CD14-positive monocyte (primary cell): ENCODE measurements around the gene DNAH14. TPM values are rescaled to one million over a fixed set of nuclear protein-coding genes. Genes with fewer than 3 reads are reported as not detected.
"Not testable (repeated sequence)": the region's sequence is repeated elsewhere in the genome, so short reads cannot be mapped to it uniquely, and the experiment has no call there.

Experiments used
- DNase-seq, 3 donors: peaks; one replicate each; pipeline ENCODE4 v3.0.0-alpha.2; 2011 to 2022
- H2AFZ ChIP-seq: 2 replicates; pipeline ENCODE4 v1.6.0; 2012; ENCODE audit warnings: mild to moderate bottlenecking, low read depth, low read length, inconsistent platforms; ENCODE audit not compliant: insufficient read depth, poor library complexity, severe bottlenecking
- H3K27ac ChIP-seq, 2 donors: 1 replicate in 1 of 2; 2 replicates in 1 of 2; pipeline ENCODE4 v1.5.1; 2012 to 2013; ENCODE audit warnings: low read length in 2 of 2, control low read depth in 1 of 2, inconsistent platforms in 1 of 2, low read depth in 1 of 2, mild to moderate bottlenecking in 1 of 2
- H3K27me3 ChIP-seq, 2 donors: one replicate each; pipeline versions ENCODE4 v1.6.0 to v1.6.1; 2011 to 2013; ENCODE audit warnings: low read length in 2 of 2; ENCODE audit not compliant: control insufficient read depth in 2 of 2, insufficient read depth in 2 of 2
- H3K36me3 ChIP-seq, 2 donors: replicated peaks in 1 of 2; 1 replicate in 1 of 2; 2 replicates in 1 of 2; pipeline versions ENCODE4 v1.5.1 to v1.6.1; 2012 to 2013; ENCODE audit warnings: low read length in 2 of 2, control low read depth in 1 of 2, inconsistent platforms in 1 of 2, mild to moderate bottlenecking in 1 of 2; ENCODE audit not compliant: insufficient read depth in 2 of 2, control insufficient read depth in 1 of 2
- H3K4me1 ChIP-seq, 2 donors: 1 replicate in 1 of 2; 2 replicates in 1 of 2; pipeline versions ENCODE4 v1.5.1 to v1.6.1; 2012 to 2013; ENCODE audit warnings: low read length in 2 of 2, control low read depth in 1 of 2, inconsistent platforms in 1 of 2, mild to moderate bottlenecking in 1 of 2, moderate library complexity in 1 of 2; ENCODE audit not compliant: insufficient read depth in 2 of 2, control insufficient read depth in 1 of 2
- H3K4me2 ChIP-seq: replicated peaks from 2 replicates; pipeline ENCODE3; 2012; ENCODE audit warnings: low read length, moderate library complexity, mild to moderate bottlenecking; ENCODE audit not compliant: poor library complexity, severe bottlenecking; ENCODE audit errors: extremely low read depth
- H3K4me3 ChIP-seq, 3 experiments: fragments of 200-600 bp in 1 of 3; sonication (generic) in 1 of 3; replicated peaks in 1 of 3; 1 replicate in 2 of 3; 2 replicates in 1 of 3; pipeline ENCODE4 v1.5.1; 2011 to 2013; ENCODE audit warnings: low read length in 3 of 3, mild to moderate bottlenecking in 3 of 3, control low read depth in 2 of 3, low read depth in 2 of 3, inconsistent platforms in 1 of 3, moderate library complexity in 1 of 3
- H3K79me2 ChIP-seq: 2 replicates; pipeline ENCODE4 v1.6.0; 2012; ENCODE audit warnings: mild to moderate bottlenecking, control low read depth, inconsistent platforms, low read length, moderate library complexity; ENCODE audit not compliant: insufficient read depth
- H3K9ac ChIP-seq: 2 replicates; pipeline ENCODE4 v1.6.0; 2017; ENCODE audit warnings: low read length, mild to moderate bottlenecking; ENCODE audit not compliant: insufficient read depth, poor library complexity, severe bottlenecking
- H3K9me3 ChIP-seq, 2 donors: replicated peaks in 1 of 2; 1 replicate in 1 of 2; 2 replicates in 1 of 2; pipeline versions ENCODE4 v1.5.1 to v1.6.1; 2012 to 2013; ENCODE audit warnings: low read length in 2 of 2, control low read depth in 1 of 2; ENCODE audit not compliant: control insufficient read depth in 1 of 2, insufficient read depth in 1 of 2
- H4K20me1 ChIP-seq: 2 replicates; pipeline ENCODE4 v1.6.0; 2012; ENCODE audit warnings: mild to moderate bottlenecking, low read length, control low read depth, moderate library complexity; ENCODE audit not compliant: insufficient read depth
- H3K27ac Mint-ChIP-seq, 7 donors: one replicate each; pipeline ENCODE4 v1.8.0; 2020; ENCODE audit warnings: mild to moderate bottlenecking in 7 of 7, mixed read lengths in 7 of 7, moderate library complexity in 6 of 7, inconsistent platforms in 2 of 7
- H3K27me3 Mint-ChIP-seq, 3 donors: one replicate each; pipeline ENCODE4 v1.8.0; 2021 to 2022; ENCODE audit warnings: low read depth in 3 of 3, mild to moderate bottlenecking in 3 of 3, mixed read lengths in 3 of 3, moderate library complexity in 3 of 3, inconsistent platforms in 1 of 3
- H3K36me3 Mint-ChIP-seq, 2 donors: one replicate each; pipeline ENCODE4 v1.8.0; 2020; ENCODE audit warnings: mixed read lengths in 2 of 2, inconsistent platforms in 1 of 2, mild to moderate bottlenecking in 1 of 2
- H3K4me1 Mint-ChIP-seq: one replicate; pipeline ENCODE4 v1.8.0; 2020; ENCODE audit warnings: mild to moderate bottlenecking, mixed read lengths
- H3K4me3 Mint-ChIP-seq, 2 donors: one replicate each; pipeline ENCODE4 v1.8.0; 2020; ENCODE audit warnings: mild to moderate bottlenecking in 2 of 2, mixed read lengths in 2 of 2, moderate library complexity in 1 of 2
- H3K9me3 Mint-ChIP-seq, 7 donors: one replicate each; pipeline ENCODE4 v1.8.0; 2020 to 2022; ENCODE audit warnings: mixed read lengths in 7 of 7, mild to moderate bottlenecking in 6 of 7, moderate library complexity in 6 of 7, inconsistent platforms in 2 of 7
- CTCF ChIP-seq: fragments of 200-600 bp; IDR thresholded peaks from one replicate; pipeline ENCODE4 v1.8.0; 2022; ENCODE audit warnings: antibody characterized with exemption, mild to moderate bottlenecking
- WGBS: methylation state at CpG from one replicate; pipeline ENCODE4 v1.1.5; 2013; ENCODE audit warnings: missing lambda C conversion rate; ENCODE audit not compliant: insufficient coverage; 5-methylcytosine and 5-hydroxymethylcytosine counted together
- intact Hi-C, 2 donors: fragments of 100-400 bp; cut with micrococcal nuclease; formaldehyde crosslinking; loops; one replicate each; pipeline versions ENCODE4 v1.15.0 to v1.15.1; 2023
- polyA plus RNA-seq, 3 donors: library from polyadenylated mRNA; depleted of rRNA in 1 of 3; unstranded in 2 of 3; stranded (reverse) in 1 of 3; fragments of 300-500 nt in 2 of 3; fragments of >200 nt in 1 of 3; fragmentation: Illumina TruSeq in 2 of 3; gene quantifications; 1 replicate in 2 of 3; 2 replicates in 1 of 3; pipeline ENCODE4 v1.2.3, GENCODE V29; 2012 to 2021

DNAH14 gene
- polyA plus RNA-seq, 3 donors = 0.83 TPM; not detected in 2

- Mint-ChIP-seq H3K27me3 (no peaks in the 10 kb centered on the region), H3K9me3 (peaks cover 0 to 7% (median 3%) of the 10 kb centered on the region in 7 donors), H3K27ac (no peak overlapping the region), H3K36me3 (no peaks in the 10 kb centered on the region), H3K4me1 (no peaks in the 10 kb centered on the region), H3K4me3 (no peak overlapping the region)
- TF ChIP-seq CTCF = no peak
- H3K27ac ChIP-seq = no peak overlapping the region
- H3K4me2 ChIP-seq = no peak overlapping the region
- WGBS = no CpG with 5 or more reads among the region's 1 CpG
- no peaks in the 10 kb centered on the region for H3K79me2 ChIP-seq
- H3K9ac ChIP-seq = no peak overlapping the region
- no peaks in the 10 kb centered on the region for H4K20me1 ChIP-seq
- no peaks in the 10 kb centered on the region for H3K27me3 ChIP-seq
- H3K9me3 ChIP-seq = no peaks in the 10 kb centered on the region
- DNase-seq = no peak
- H3K36me3 ChIP-seq = no peaks in the 10 kb centered on the region
- H2AFZ ChIP-seq = no peak overlapping the region
- no peaks in the 10 kb centered on the region for H3K4me1 ChIP-seq
- intact Hi-C loops = no loop called here
- no peak overlapping the region for H3K4me3 ChIP-seq
Observed at GRCh38 chr1:225159793-225160192, 230.3 kb downstream of the DNAH14 start.

- H3K4me3 ChIP-seq, H3K4me1 ChIP-seq, H4K20me1 ChIP-seq, DNase-seq, H3K27ac Mint-ChIP-seq, H3K4me2 ChIP-seq, H3K4me3 Mint-ChIP-seq, H3K27me3 ChIP-seq, H3K4me1 Mint-ChIP-seq, intact Hi-C loops, H2AFZ ChIP-seq, H3K27me3 Mint-ChIP-seq, H3K36me3 ChIP-seq, H3K79me2 ChIP-seq, H3K36me3 Mint-ChIP-seq, H3K9ac ChIP-seq, H3K27ac ChIP-seq: not testable (repeated sequence)
- WGBS = 94% methylated on average over 3 of the region's 3 CpGs
- H3K9me3 Mint-ChIP-seq = peaks cover 31 to 46% (median 36%) of the 10 kb centered on the region in 7 donors
- peaks cover 23 to 26% of the 10 kb centered on the region in 2 donors for H3K9me3 ChIP-seq
Observed at GRCh38 chr1:225177409-225177808, 247.9 kb downstream of the DNAH14 start.
